ENCODE data around the gene FAAH.

The FAAH gene

GRCh38 chr1:46379996-46380395 is 14.1 kb upstream of the FAAH start:
- TF ChIP-seq CTCF (IDR thresholded peaks at IDR 0.05), result no peak
- H3K27ac ChIP-seq, result no peak overlapping the region
- DNase-seq (ENCODE audit: low spot score), result no peak
- no peak overlapping the region for H3K4me3 ChIP-seq

GRCh38 chr1:46380508-46380907 is 13.6 kb upstream of the FAAH start:
- no peak overlapping the region for H3K4me3 ChIP-seq
- no peak for TF ChIP-seq CTCF (IDR thresholded peaks at IDR 0.05)
- H3K27ac ChIP-seq, result no peak overlapping the region
- DNase-seq (ENCODE audit: low spot score), result no peak

- Histone ChIP-seq H3K27ac (no peak overlapping the region), H3K4me3 (peak overlapping the region; percentile 69)
- no peak for DNase-seq (ENCODE audit: low spot score)
These were observed 607 bp upstream of the FAAH start for GRCh38 chr1:46393510-46393909.

GRCh38 chr1:46394872-46395465 is 852 bp downstream of the FAAH start:
- Histone ChIP-seq H3K4me3 (peak overlapping the region; percentile 69), H3K27ac (no peak overlapping the region)
- DNase-seq (ENCODE audit: low spot score), result no peak
- no peak for TF ChIP-seq CTCF (IDR thresholded peaks at IDR 0.05)

More at GRCh38 chr1:46393510-46393909, 607 bp upstream of the FAAH start:
- no peak for TF ChIP-seq CTCF (IDR thresholded peaks at IDR 0.05)

- DNase-seq (ENCODE audit: low spot score), result no peak
- Histone ChIP-seq H3K4me3 (no peak overlapping the region), H3K27ac (no peak overlapping the region)
These were observed 2.6 kb downstream of the FAAH start for GRCh38 chr1:46396441-46397398.

GRCh38 chr1:46399307-46399706 is 5.2 kb downstream of the FAAH start:
- no peak for DNase-seq (ENCODE audit: low spot score)
- no peak for TF ChIP-seq CTCF (IDR thresholded peaks at IDR 0.05)
- Histone ChIP-seq H3K4me3 (no peak overlapping the region), H3K27ac (no peak overlapping the region)

More at GRCh38 chr1:46396441-46397398, 2.6 kb downstream of the FAAH start:
- TF ChIP-seq CTCF (IDR thresholded peaks at IDR 0.05), result no peak

Data from coronary artery (tissue), 2 donors.